Astrocyte (in vitro differentiated cells and primary cell): ENCODE results near the gene PPARG. TPM values are rescaled to one million over a fixed set of nuclear protein-coding genes. Genes with fewer than 3 reads are reported as not detected.

Experiments
- DNase-seq: peaks from one replicate; pipeline ENCODE4 v3.0.0-alpha.2; 2010; ENCODE audit warnings: low read depth
- FAIRE-seq: peaks from 2 replicates; lab custom pipeline; 2011; peaks lifted over from hg19 to GRCh38; lab: Jason Lieb, UNC
- H2AFZ ChIP-seq: 2 replicates; pipeline ENCODE4 v1.6.0; 2012; ENCODE audit warnings: low read depth, low read length, inconsistent platforms
- H3K27ac ChIP-seq: 2 replicates; pipeline ENCODE4 v1.5.1; 2011; ENCODE audit warnings: low read depth, low read length, inconsistent platforms
- H3K27me3 ChIP-seq: 2 replicates; pipeline ENCODE4 v1.6.0; 2011; ENCODE audit warnings: low read length, inconsistent platforms; ENCODE audit not compliant: insufficient read depth
- H3K36me3 ChIP-seq: 2 replicates; pipeline ENCODE4 v1.5.1; 2011; ENCODE audit warnings: low read length, inconsistent platforms; ENCODE audit not compliant: insufficient read depth
- H3K4me1 ChIP-seq: 2 replicates; pipeline ENCODE4 v1.5.1; 2011; ENCODE audit warnings: low read length, inconsistent platforms; ENCODE audit not compliant: insufficient read depth
- H3K4me2 ChIP-seq: 2 replicates; pipeline ENCODE4 v1.6.0; 2012; ENCODE audit warnings: low read length, inconsistent platforms
- H3K4me3 ChIP-seq: 2 replicates; pipeline ENCODE4 v1.5.1; 2011; ENCODE audit warnings: low read depth, mild to moderate bottlenecking, low read length, inconsistent platforms; ENCODE audit not compliant: insufficient read depth
- H3K79me2 ChIP-seq: 2 replicates; pipeline ENCODE4 v1.6.0; 2012; ENCODE audit warnings: mild to moderate bottlenecking, low read length, inconsistent platforms; ENCODE audit not compliant: insufficient read depth
- H3K9ac ChIP-seq: 2 replicates; pipeline ENCODE4 v1.6.0; 2012; ENCODE audit warnings: mild to moderate bottlenecking, low read length, inconsistent platforms
- H3K9me3 ChIP-seq: 2 replicates; pipeline ENCODE4 v1.5.1; 2012; ENCODE audit warnings: low read depth, mild to moderate bottlenecking, low read length, inconsistent platforms; ENCODE audit not compliant: insufficient read depth
- H4K20me1 ChIP-seq: 2 replicates; pipeline ENCODE4 v1.6.0; 2012; ENCODE audit warnings: low read length, inconsistent platforms; ENCODE audit not compliant: insufficient read depth
- H3K27ac Mint-ChIP-seq: one replicate; pipeline ENCODE4 v1.8.0; 2021; ENCODE audit warnings: mild to moderate bottlenecking, mixed read lengths; ENCODE audit not compliant: unreplicated experiment
- H3K27me3 Mint-ChIP-seq: one replicate; pipeline ENCODE4 v1.8.0; 2021; ENCODE audit warnings: low read depth, mixed read lengths; ENCODE audit not compliant: unreplicated experiment
- H3K36me3 Mint-ChIP-seq: one replicate; pipeline ENCODE4 v1.8.0; 2021; ENCODE audit warnings: low read depth, mixed read lengths; ENCODE audit not compliant: unreplicated experiment
- H3K4me1 Mint-ChIP-seq: one replicate; pipeline ENCODE4 v1.8.0; 2021; ENCODE audit warnings: low read depth, mixed read lengths; ENCODE audit not compliant: unreplicated experiment
- H3K4me3 Mint-ChIP-seq: one replicate; pipeline ENCODE4 v1.8.0; 2021; ENCODE audit warnings: mild to moderate bottlenecking, moderate library complexity, mixed read lengths; ENCODE audit not compliant: unreplicated experiment
- H3K9me3 Mint-ChIP-seq: one replicate; pipeline ENCODE4 v1.8.0; 2021; ENCODE audit warnings: mild to moderate bottlenecking, mixed read lengths; ENCODE audit not compliant: unreplicated experiment
- CTCF ChIP-seq: IDR thresholded peaks from 2 replicates; pipeline ENCODE4 v1.5.1; 2011; ENCODE audit warnings: low read depth, mild to moderate bottlenecking, inconsistent platforms, low read length, moderate library complexity; ENCODE audit not compliant: insufficient read depth
- EZH2 ChIP-seq: IDR thresholded peaks from 2 replicates; pipeline ENCODE4 v1.6.1; 2012; ENCODE audit warnings: mild to moderate bottlenecking, low read length, inconsistent platforms; ENCODE audit not compliant: insufficient read depth
- total RNA-seq: library from RNA; stranded (reverse); gene quantifications from 2 replicates; pipeline ENCODE4 v1.2.1, GENCODE V29; 2021

PPARG gene
- total RNA-seq, 1 donor from 2014 or later = 4.4 TPM

- FAIRE-seq = no peak
- no peak overlapping the region for H3K9ac ChIP-seq
- no peak for TF ChIP-seq CTCF
- no peak for TF ChIP-seq EZH2
- no peaks in the 10 kb centered on the region for H3K27me3 Mint-ChIP-seq
- no peak overlapping the region for H3K4me3 ChIP-seq
- H3K27me3 ChIP-seq = no peaks in the 10 kb centered on the region
- H3K27ac Mint-ChIP-seq = peak overlapping the region; percentile 8
- no peaks in the 10 kb centered on the region for H3K9me3 Mint-ChIP-seq
- no peak overlapping the region for H3K4me2 ChIP-seq
- H3K4me3 Mint-ChIP-seq = no peak overlapping the region
- peaks cover 6% of the 10 kb centered on the region for H3K4me1 Mint-ChIP-seq
- DNase-seq = no peak
- H3K9me3 ChIP-seq = no peaks in the 10 kb centered on the region
- no peaks in the 10 kb centered on the region for H4K20me1 ChIP-seq
- peaks cover 2% of the 10 kb centered on the region for H3K36me3 Mint-ChIP-seq
- no peaks in the 10 kb centered on the region for H3K36me3 ChIP-seq
- no peak overlapping the region for H2AFZ ChIP-seq
- no peaks in the 10 kb centered on the region for H3K4me1 ChIP-seq
- no peak overlapping the region for H3K27ac ChIP-seq
- no peaks in the 10 kb centered on the region for H3K79me2 ChIP-seq
These were observed 105.8 kb downstream of the PPARG start for GRCh38 chr3:12394569-12395271.

GRCh38 chr3:12395349-12396012, 106.6 kb downstream of the PPARG start:
- Histone ChIP-seq H3K9me3 (no peaks in the 10 kb centered on the region), H3K4me1 (peaks cover 2% of the 10 kb centered on the region), H3K4me3 (no peak overlapping the region), H3K27me3 (no peaks in the 10 kb centered on the region), H3K79me2 (no peaks in the 10 kb centered on the region), H2AFZ (no peak overlapping the region), H4K20me1 (no peaks in the 10 kb centered on the region), H3K4me2 (no peak overlapping the region), H3K36me3 (no peaks in the 10 kb centered on the region), H3K9ac (no peak overlapping the region), H3K27ac (no peak overlapping the region)
- TF ChIP-seq CTCF (no peak), EZH2 (no peak)
- H3K4me1 Mint-ChIP-seq = peaks cover 11% of the 10 kb centered on the region
- H3K9me3 Mint-ChIP-seq = no peaks in the 10 kb centered on the region
- H3K27ac Mint-ChIP-seq = peak overlapping the region; percentile 8
- DNase-seq (no peak), FAIRE-seq (no peak)
- no peak overlapping the region for H3K4me3 Mint-ChIP-seq
- H3K27me3 Mint-ChIP-seq = no peaks in the 10 kb centered on the region
- peaks cover 2% of the 10 kb centered on the region for H3K36me3 Mint-ChIP-seq

- H3K4me1 ChIP-seq = peaks cover 10% of the 10 kb centered on the region
- H3K4me3 ChIP-seq = no peak overlapping the region
- TF ChIP-seq EZH2 (no peak), CTCF (no peak)
These were observed 107.6 kb downstream of the PPARG start for GRCh38 chr3:12396471-12396870.

More at GRCh38 chr3:12396471-12396870, 107.6 kb downstream of the PPARG start:
- DNase-seq (no peak), FAIRE-seq (no peak)
- no peak overlapping the region for H3K9ac ChIP-seq
- no peak overlapping the region for H2AFZ ChIP-seq
- H3K4me2 ChIP-seq = no peak overlapping the region
- Mint-ChIP-seq H3K9me3 (no peaks in the 10 kb centered on the region), H3K4me1 (peaks cover 18% of the 10 kb centered on the region), H3K27ac (no peak overlapping the region), H3K36me3 (peaks cover 2% of the 10 kb centered on the region), H3K27me3 (no peaks in the 10 kb centered on the region), H3K4me3 (no peak overlapping the region)
- no peaks in the 10 kb centered on the region for H3K36me3 ChIP-seq
- H4K20me1 ChIP-seq = no peaks in the 10 kb centered on the region
- no peaks in the 10 kb centered on the region for H3K79me2 ChIP-seq
- H3K9me3 ChIP-seq = no peaks in the 10 kb centered on the region
- no peak overlapping the region for H3K27ac ChIP-seq
- H3K27me3 ChIP-seq = no peaks in the 10 kb centered on the region
